ENCODE data around the gene KRTAP10-12.

DNA sequence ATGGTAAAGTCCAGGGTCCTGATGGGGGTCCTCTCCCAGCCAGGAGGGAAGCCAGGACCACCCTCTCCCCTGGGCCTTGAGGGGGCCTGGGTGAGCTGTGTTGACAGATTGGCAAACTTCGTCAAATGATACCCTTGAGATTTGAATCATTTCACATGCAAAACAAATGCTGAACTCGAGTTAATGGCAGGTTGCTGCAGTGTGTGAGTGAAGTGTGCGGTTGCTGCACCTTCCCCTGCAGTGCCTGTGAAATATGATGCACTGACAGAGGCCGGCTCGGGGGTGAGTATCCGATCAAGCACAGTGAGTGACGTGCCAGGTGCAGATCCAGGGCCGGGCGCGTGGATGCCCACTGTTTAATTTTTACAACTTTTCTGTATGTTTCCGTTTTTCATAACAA, 9.3 kb upstream of the KRTAP10-12 start:
- TF ChIP-seq, protein P1, sequence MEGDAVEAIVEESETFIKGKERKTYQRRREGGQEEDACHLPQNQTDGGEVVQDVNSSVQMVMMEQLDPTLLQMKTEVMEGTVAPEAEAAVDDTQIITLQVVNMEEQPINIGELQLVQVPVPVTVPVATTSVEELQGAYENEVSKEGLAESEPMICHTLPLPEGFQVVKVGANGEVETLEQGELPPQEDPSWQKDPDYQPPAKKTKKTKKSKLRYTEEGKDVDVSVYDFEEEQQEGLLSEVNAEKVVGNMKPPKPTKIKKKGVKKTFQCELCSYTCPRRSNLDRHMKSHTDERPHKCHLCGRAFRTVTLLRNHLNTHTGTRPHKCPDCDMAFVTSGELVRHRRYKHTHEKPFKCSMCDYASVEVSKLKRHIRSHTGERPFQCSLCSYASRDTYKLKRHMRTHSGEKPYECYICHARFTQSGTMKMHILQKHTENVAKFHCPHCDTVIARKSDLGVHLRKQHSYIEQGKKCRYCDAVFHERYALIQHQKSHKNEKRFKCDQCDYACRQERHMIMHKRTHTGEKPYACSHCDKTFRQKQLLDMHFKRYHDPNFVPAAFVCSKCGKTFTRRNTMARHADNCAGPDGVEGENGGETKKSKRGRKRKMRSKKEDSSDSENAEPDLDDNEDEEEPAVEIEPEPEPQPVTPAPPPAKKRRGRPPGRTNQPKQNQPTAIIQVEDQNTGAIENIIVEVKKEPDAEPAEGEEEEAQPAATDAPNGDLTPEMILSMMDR (IDR thresholded peaks at IDR 0.05; ENCODE audit: low read depth, low read length, missing input control), result no peak
- TF ChIP-seq JUND (IDR thresholded peaks at IDR 0.05) (no peak), RXRA (IDR thresholded peaks at IDR 0.05) (no peak), GABPA (IDR thresholded peaks at IDR 0.05 in 1 of 2, conservative IDR thresholded peaks at IDR 0.05 in 1 of 2) (no peak)
- TF ChIP-seq, protein P2, sequence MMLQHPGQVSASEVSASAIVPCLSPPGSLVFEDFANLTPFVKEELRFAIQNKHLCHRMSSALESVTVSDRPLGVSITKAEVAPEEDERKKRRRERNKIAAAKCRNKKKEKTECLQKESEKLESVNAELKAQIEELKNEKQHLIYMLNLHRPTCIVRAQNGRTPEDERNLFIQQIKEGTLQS (IDR thresholded peaks at IDR 0.05), result no peak
- TF ChIP-seq, protein P3, sequence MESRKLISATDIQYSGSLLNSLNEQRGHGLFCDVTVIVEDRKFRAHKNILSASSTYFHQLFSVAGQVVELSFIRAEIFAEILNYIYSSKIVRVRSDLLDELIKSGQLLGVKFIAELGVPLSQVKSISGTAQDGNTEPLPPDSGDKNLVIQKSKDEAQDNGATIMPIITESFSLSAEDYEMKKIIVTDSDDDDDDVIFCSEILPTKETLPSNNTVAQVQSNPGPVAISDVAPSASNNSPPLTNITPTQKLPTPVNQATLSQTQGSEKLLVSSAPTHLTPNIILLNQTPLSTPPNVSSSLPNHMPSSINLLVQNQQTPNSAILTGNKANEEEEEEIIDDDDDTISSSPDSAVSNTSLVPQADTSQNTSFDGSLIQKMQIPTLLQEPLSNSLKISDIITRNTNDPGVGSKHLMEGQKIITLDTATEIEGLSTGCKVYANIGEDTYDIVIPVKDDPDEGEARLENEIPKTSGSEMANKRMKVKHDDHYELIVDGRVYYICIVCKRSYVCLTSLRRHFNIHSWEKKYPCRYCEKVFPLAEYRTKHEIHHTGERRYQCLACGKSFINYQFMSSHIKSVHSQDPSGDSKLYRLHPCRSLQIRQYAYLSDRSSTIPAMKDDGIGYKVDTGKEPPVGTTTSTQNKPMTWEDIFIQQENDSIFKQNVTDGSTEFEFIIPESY (IDR thresholded peaks at IDR 0.05), result no peak
